OCI-LY1 (cell line): ENCODE data around the gene TBC1D5.

ENCODE experiments used
- CTCF ChIP-seq: fragments of 200-600 bp; sonication (generic), shearing (Covaris generic); IDR thresholded peaks from 2 replicates; pipeline ENCODE4 v1.5.1; 2017; ENCODE audit warnings: mild to moderate bottlenecking, antibody characterized with exemption, low read length, moderate library complexity, mixed read lengths
- EZH2 ChIP-seq: fragments of 200-600 bp; sonication (generic), shearing (Covaris generic); IDR thresholded peaks from 2 replicates; pipeline ENCODE4 v1.8.0; 2017; ENCODE audit warnings: borderline replicate concordance, mixed run types, mild to moderate bottlenecking, antibody characterized with exemption, low read length, moderate library complexity, mixed read lengths

- TF ChIP-seq CTCF (no peak), EZH2 (no peak)
Measured at GRCh38 chr3:17717411-17717810, 25.0 kb downstream of the TBC1D5 start.
